ENCODE measurements around the gene SEMA3B.
"Not testable (repeated sequence)": the region's sequence is repeated elsewhere in the genome, so short reads cannot be mapped to it uniquely, and the experiment has no call there.

The SEMA3B gene

DNA sequence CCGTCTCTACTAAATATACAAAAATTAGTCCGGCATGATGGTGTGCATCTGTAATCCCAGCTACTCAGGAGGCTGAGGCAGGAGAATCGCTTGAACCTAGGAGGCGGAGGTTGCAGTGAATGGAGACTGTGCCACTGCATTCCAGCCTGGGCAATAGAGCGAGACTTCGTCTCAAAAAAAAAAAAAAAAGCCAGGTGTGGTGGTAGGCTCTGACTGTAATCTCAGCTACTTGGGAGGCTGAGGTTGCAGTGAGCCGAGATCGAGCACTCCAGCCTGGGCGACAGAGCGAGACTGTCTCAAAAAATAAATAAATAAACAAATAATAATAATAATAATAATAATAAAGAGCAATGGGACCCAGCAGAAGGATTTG is 3.6 kb downstream of the SEMA3B start:
- POLR2A ChIA-PET; H3K4me3 ChIP-seq (ENCODE audit: low read depth, low read length); H3K27ac ChIP-seq (ENCODE audit: extremely low read depth, low read depth, low read length); H3K9me3 ChIP-seq (ENCODE audit: control insufficient read depth, insufficient read depth, low read depth, low read length); H3K4me1 ChIP-seq (ENCODE audit: control insufficient read depth, insufficient read depth, low read length); H3K36me3 ChIP-seq (ENCODE audit: control insufficient read depth in 2 of 2, insufficient read depth in 1 of 2, low read length in 2 of 2): not testable (repeated sequence)
- CTCF ChIA-PET, result interaction anchor here (0.6 to 3.8 kb wide), 11 partner anchors 9 to 1145 kb away, joined by 3 to 38 read pairs (median 5); no protein-coding TSS in a partner anchor

DNA sequence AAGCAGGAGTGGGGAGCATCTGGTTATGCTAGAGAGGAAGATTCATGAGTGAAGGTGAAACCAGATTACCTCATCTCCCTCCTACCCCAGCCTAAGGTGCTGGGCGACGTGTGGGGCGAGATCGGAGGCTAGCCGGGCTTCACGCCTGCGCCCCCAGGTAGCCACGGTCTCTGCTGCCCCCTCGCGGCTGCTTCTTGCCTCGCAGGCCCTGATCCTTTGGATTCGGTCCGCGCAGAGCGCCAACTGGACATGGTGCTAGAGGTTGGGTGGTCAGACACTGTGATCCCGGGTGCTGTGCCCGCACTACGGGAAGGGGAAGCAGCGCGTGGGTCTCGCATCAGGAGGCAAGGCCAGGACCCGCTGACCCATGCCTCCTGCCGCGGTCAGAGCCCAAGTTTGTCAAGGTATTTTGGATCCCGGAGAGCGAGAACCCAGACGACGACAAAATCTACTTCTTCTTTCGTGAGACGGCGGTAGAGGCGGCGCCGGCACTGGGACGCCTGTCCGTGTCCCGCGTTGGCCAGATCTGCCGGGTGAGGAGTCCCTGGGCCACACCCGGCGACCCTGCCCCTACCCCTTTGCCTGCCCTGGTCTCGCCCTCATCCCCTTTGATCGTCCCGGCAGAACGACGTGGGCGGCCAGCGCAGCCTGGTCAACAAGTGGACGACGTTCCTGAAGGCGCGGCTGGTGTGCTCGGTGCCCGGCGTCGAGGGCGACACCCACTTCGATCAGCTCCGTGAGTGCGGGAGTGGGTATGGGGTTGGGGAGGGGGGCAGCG is 4.2 kb downstream of the SEMA3B start:
- Histone ChIP-seq H3K36me3 (ENCODE audit: control insufficient read depth in 2 of 2, insufficient read depth in 1 of 2, low read length in 2 of 2) (no peaks in the 10 kb centered on the region), H3K9me3 (ENCODE audit: control insufficient read depth, insufficient read depth, low read depth, low read length) (no peaks in the 10 kb centered on the region), H3K27ac (ENCODE audit: extremely low read depth, low read depth, low read length) (no peak overlapping the region), H3K4me1 (ENCODE audit: control insufficient read depth, insufficient read depth, low read length) (no peaks in the 10 kb centered on the region), H3K4me3 (ENCODE audit: low read depth, low read length) (no peak overlapping the region)
- CTCF ChIA-PET, result interaction anchor here (0.6 to 3.8 kb wide), 8 partner anchors 10 to 136 kb away, joined by 3 to 38 read pairs (median 8); no protein-coding TSS in a partner anchor
- POLR2A ChIA-PET, result no interaction called here
- TF ChIP-seq, protein P1, sequence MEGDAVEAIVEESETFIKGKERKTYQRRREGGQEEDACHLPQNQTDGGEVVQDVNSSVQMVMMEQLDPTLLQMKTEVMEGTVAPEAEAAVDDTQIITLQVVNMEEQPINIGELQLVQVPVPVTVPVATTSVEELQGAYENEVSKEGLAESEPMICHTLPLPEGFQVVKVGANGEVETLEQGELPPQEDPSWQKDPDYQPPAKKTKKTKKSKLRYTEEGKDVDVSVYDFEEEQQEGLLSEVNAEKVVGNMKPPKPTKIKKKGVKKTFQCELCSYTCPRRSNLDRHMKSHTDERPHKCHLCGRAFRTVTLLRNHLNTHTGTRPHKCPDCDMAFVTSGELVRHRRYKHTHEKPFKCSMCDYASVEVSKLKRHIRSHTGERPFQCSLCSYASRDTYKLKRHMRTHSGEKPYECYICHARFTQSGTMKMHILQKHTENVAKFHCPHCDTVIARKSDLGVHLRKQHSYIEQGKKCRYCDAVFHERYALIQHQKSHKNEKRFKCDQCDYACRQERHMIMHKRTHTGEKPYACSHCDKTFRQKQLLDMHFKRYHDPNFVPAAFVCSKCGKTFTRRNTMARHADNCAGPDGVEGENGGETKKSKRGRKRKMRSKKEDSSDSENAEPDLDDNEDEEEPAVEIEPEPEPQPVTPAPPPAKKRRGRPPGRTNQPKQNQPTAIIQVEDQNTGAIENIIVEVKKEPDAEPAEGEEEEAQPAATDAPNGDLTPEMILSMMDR (tag by site-specific recombination; IDR thresholded peaks at IDR 0.05), result peak; percentile 94
- TF ChIP-seq ZNF404 (tag by site-specific recombination; IDR thresholded peaks at IDR 0.05) (no peak), ZNF140 (tag by site-specific recombination; IDR thresholded peaks at IDR 0.05) (no peak), KLF16 (tag by site-specific recombination; IDR thresholded peaks at IDR 0.05) (no peak), BCL11A (tag by site-specific recombination; IDR thresholded peaks at IDR 0.05; ENCODE audit: low read depth) (0 out of 2 replicates have a peak, but pooled peaks have one; percentile 31), ZNF146 (tag by site-specific recombination; IDR thresholded peaks at IDR 0.05) (no peak), ZNF664 (tag by site-specific recombination; IDR thresholded peaks at IDR 0.05) (no peak), ZNF175 (tag by site-specific recombination; IDR thresholded peaks at IDR 0.05) (no peak), GLIS1 (tag by site-specific recombination; IDR thresholded peaks at IDR 0.05) (peak; percentile 91), ZBTB8A (tag by site-specific recombination; IDR thresholded peaks at IDR 0.05) (peak; percentile 89), ZNF830 (tag by site-specific recombination; IDR thresholded peaks at IDR 0.05; ENCODE audit: low read depth) (no peak), ZIC2 (tag by site-specific recombination; IDR thresholded peaks at IDR 0.05) (no peak), SALL2 (tag by site-specific recombination; IDR thresholded peaks at IDR 0.05; ENCODE audit: borderline replicate concordance) (no peak), MYNN (tag by site-specific recombination; IDR thresholded peaks at IDR 0.05; ENCODE audit: borderline replicate concordance) (no peak)
- TF ChIP-seq, protein P2, sequence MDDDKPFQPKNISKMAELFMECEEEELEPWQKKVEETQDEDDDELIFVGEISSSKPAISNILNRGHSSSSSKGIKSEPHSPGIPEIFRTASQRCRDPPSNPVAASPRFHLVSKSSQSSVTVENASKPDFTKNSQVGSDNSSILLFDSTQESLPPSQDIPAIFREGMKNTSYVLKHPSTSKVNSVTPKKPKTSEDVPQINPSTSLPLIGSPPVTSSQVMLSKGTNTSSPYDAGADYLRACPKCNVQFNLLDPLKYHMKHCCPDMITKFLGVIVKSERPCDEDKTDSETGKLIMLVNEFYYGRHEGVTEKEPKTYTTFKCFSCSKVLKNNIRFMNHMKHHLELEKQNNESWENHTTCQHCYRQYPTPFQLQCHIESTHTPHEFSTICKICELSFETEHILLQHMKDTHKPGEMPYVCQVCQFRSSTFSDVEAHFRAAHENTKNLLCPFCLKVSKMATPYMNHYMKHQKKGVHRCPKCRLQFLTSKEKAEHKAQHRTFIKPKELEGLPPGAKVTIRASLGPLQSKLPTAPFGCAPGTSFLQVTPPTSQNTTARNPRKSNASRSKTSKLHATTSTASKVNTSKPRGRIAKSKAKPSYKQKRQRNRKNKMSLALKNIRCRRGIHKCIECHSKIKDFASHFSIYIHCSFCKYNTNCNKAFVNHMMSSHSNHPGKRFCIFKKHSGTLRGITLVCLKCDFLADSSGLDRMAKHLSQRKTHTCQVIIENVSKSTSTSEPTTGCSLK (tag by site-specific recombination; IDR thresholded peaks at IDR 0.05), result no peak
- TF ChIP-seq, protein P3, sequence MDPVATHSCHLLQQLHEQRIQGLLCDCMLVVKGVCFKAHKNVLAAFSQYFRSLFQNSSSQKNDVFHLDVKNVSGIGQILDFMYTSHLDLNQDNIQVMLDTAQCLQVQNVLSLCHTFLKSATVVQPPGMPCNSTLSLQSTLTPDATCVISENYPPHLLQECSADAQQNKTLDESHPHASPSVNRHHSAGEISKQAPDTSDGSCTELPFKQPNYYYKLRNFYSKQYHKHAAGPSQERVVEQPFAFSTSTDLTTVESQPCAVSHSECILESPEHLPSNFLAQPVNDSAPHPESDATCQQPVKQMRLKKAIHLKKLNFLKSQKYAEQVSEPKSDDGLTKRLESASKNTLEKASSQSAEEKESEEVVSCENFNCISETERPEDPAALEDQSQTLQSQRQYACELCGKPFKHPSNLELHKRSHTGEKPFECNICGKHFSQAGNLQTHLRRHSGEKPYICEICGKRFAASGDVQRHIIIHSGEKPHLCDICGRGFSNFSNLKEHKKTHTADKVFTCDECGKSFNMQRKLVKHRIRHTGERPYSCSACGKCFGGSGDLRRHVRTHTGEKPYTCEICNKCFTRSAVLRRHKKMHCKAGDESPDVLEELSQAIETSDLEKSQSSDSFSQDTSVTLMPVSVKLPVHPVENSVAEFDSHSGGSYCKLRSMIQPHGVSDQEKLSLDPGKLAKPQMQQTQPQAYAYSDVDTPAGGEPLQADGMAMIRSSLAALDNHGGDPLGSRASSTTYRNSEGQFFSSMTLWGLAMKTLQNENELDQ (tag by site-specific recombination; IDR thresholded peaks at IDR 0.05; ENCODE audit: low read depth), result no peak
- TF ChIP-seq, protein P4, sequence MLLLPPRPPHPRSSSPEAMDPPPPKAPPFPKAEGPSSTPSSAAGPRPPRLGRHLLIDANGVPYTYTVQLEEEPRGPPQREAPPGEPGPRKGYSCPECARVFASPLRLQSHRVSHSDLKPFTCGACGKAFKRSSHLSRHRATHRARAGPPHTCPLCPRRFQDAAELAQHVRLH (tag by site-specific recombination; IDR thresholded peaks at IDR 0.05), result no peak; the same call in 1 of the 2 replicates
- TF ChIP-seq, protein P5, sequence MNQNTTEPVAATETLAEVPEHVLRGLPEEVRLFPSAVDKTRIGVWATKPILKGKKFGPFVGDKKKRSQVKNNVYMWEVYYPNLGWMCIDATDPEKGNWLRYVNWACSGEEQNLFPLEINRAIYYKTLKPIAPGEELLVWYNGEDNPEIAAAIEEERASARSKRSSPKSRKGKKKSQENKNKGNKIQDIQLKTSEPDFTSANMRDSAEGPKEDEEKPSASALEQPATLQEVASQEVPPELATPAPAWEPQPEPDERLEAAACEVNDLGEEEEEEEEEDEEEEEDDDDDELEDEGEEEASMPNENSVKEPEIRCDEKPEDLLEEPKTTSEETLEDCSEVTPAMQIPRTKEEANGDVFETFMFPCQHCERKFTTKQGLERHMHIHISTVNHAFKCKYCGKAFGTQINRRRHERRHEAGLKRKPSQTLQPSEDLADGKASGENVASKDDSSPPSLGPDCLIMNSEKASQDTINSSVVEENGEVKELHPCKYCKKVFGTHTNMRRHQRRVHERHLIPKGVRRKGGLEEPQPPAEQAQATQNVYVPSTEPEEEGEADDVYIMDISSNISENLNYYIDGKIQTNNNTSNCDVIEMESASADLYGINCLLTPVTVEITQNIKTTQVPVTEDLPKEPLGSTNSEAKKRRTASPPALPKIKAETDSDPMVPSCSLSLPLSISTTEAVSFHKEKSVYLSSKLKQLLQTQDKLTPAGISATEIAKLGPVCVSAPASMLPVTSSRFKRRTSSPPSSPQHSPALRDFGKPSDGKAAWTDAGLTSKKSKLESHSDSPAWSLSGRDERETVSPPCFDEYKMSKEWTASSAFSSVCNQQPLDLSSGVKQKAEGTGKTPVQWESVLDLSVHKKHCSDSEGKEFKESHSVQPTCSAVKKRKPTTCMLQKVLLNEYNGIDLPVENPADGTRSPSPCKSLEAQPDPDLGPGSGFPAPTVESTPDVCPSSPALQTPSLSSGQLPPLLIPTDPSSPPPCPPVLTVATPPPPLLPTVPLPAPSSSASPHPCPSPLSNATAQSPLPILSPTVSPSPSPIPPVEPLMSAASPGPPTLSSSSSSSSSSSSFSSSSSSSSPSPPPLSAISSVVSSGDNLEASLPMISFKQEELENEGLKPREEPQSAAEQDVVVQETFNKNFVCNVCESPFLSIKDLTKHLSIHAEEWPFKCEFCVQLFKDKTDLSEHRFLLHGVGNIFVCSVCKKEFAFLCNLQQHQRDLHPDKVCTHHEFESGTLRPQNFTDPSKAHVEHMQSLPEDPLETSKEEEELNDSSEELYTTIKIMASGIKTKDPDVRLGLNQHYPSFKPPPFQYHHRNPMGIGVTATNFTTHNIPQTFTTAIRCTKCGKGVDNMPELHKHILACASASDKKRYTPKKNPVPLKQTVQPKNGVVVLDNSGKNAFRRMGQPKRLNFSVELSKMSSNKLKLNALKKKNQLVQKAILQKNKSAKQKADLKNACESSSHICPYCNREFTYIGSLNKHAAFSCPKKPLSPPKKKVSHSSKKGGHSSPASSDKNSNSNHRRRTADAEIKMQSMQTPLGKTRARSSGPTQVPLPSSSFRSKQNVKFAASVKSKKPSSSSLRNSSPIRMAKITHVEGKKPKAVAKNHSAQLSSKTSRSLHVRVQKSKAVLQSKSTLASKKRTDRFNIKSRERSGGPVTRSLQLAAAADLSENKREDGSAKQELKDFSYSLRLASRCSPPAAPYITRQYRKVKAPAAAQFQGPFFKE (tag by site-specific recombination; IDR thresholded peaks at IDR 0.05; ENCODE audit: borderline replicate concordance), result no peak
